NCI-H1105 treated with DMSO at 0.1 percent for 48 hours (cell line): ENCODE data around the gene LHX6.

Experiments used
- DNase-seq: peaks from one replicate; lab custom pipeline; 2025; lab: John Stamatoyannopoulos, UW

The LHX6 gene

GRCh38 chr9:122234022-122234748 is 5.4 kb upstream of the LHX6 start:
- no peak for DNase-seq

- no peak for DNase-seq
Measured at GRCh38 chr9:122232796-122233306, 4.1 kb upstream of the LHX6 start.

- no peak for DNase-seq
Measured at GRCh38 chr9:122229485-122229837, 704 bp upstream of the LHX6 start.

GRCh38 chr9:122228191-122228567 is 578 bp downstream of the LHX6 start:
- DNase-seq: no peak

GRCh38 chr9:122227575-122227900 is 1.2 kb downstream of the LHX6 start:
- DNase-seq: peak; percentile 53

GRCh38 chr9:122226758-122227574 is 1.8 kb downstream of the LHX6 start:
- no peak for DNase-seq

- no peak for DNase-seq
Measured at GRCh38 chr9:122226142-122226757, 2.5 kb downstream of the LHX6 start.

GRCh38 chr9:122225312-122226141 is 3.2 kb downstream of the LHX6 start:
- DNase-seq: no peak

- DNase-seq: no peak
Measured at GRCh38 chr9:122223435-122223834, 5.3 kb downstream of the LHX6 start.

GRCh38 chr9:122222791-122223190 is 6.0 kb downstream of the LHX6 start:
- DNase-seq: no peak

GRCh38 chr9:122221183-122221811 is 7.5 kb downstream of the LHX6 start:
- DNase-seq: no peak

- no peak for DNase-seq
Measured at GRCh38 chr9:122220673-122221182, 8.0 kb downstream of the LHX6 start.

- no peak for DNase-seq
Measured at GRCh38 chr9:122219856-122220672, 8.7 kb downstream of the LHX6 start.

GRCh38 chr9:122218935-122219855 is 9.6 kb downstream of the LHX6 start:
- no peak for DNase-seq

GRCh38 chr9:122218071-122218934 is 10.5 kb downstream of the LHX6 start:
- DNase-seq: no peak

- no peak for DNase-seq
Measured at GRCh38 chr9:122217640-122218039, 11.1 kb downstream of the LHX6 start.

GRCh38 chr9:122216798-122217418 is 11.8 kb downstream of the LHX6 start:
- no peak for DNase-seq
